Right lobe of liver (tissue), 4 donors: ENCODE data around the gene B4GALT5.

ENCODE experiments used
- CTCF ChIP-seq, 4 donors: fragments of 200-600 bp in 3 of 4; fragments of 450-650 bp in 1 of 4; IDR thresholded peaks; one replicate each; pipeline versions ENCODE4 v1.5.1 to v1.8.0; 2016 to 2022; ENCODE audit warnings: antibody characterized with exemption in 4 of 4, mild to moderate bottlenecking in 2 of 4
- POLR2A ChIP-seq: fragments of 450-650 bp; IDR thresholded peaks from one replicate; pipeline ENCODE4 v1.6.1; 2017; ENCODE audit warnings: antibody characterized with exemption, mild to moderate bottlenecking
- donor health status: DM: no; HTN: no; CAD: no.
- donor health status: DM: no; HTN: no; CAD: no.
- donor health status: DM: no; HTN: yes; CAD: no.

GRCh38 chr20:49757597-49757996, 43.9 kb upstream of the B4GALT5 start:
- no peak for TF ChIP-seq CTCF (IDR thresholded peaks at IDR 0.05)
- TF ChIP-seq POLR2A = no peak
